KMS-11 (cell line): ENCODE data around the gene CAMK4.
A peak's percentile ranks its signal among the peaks of the same experiment; 100 is the strongest.

Experiments used
- H2AFZ ChIP-seq: fragments of 200-600 bp; sonication (generic); 2 replicates; pipeline ENCODE4 v1.6.1; 2016; ENCODE audit warnings: antibody characterized with exemption, mixed run types, low read depth
- H3K27ac ChIP-seq: fragments of 200-600 bp; sonication (generic); 2 replicates; pipeline ENCODE4 v1.6.1; 2016; ENCODE audit warnings: mild to moderate bottlenecking, mixed run types
- H3K27me3 ChIP-seq: fragments of 200-600 bp; sonication (generic); 2 replicates; pipeline ENCODE4 v1.6.1; 2017; ENCODE audit warnings: mild to moderate bottlenecking, low read depth, mixed run types, moderate library complexity; ENCODE audit not compliant: insufficient read depth
- H3K36me3 ChIP-seq: fragments of 200-600 bp; sonication (generic); 2 replicates; pipeline ENCODE4 v1.6.1; 2017; ENCODE audit warnings: mild to moderate bottlenecking, mixed run types; ENCODE audit not compliant: insufficient read depth
- H3K4me1 ChIP-seq: fragments of 200-600 bp; sonication (generic); 2 replicates; pipeline ENCODE4 v1.6.1; 2016; ENCODE audit warnings: mild to moderate bottlenecking, low read depth, mixed run types; ENCODE audit not compliant: poor library complexity, severe bottlenecking
- H3K4me2 ChIP-seq: fragments of 200-600 bp; sonication (generic); 2 replicates; pipeline ENCODE4 v1.7.0; 2016; ENCODE audit warnings: mild to moderate bottlenecking, mixed run types
- H3K4me3 ChIP-seq: fragments of 200-600 bp; sonication (generic); IDR thresholded peaks from 2 replicates; pipeline ENCODE4 v1.6.1; 2017; ENCODE audit warnings: low read depth, low read length, mixed read lengths; ENCODE audit not compliant: insufficient read depth
- H3K79me2 ChIP-seq: fragments of 200-600 bp; sonication (generic); 2 replicates; pipeline ENCODE4 v1.6.1; 2016; ENCODE audit warnings: low read depth, mixed run types; ENCODE audit not compliant: insufficient read depth
- H3K9ac ChIP-seq: fragments of 200-600 bp; sonication (generic); 2 replicates; pipeline ENCODE4 v1.6.1; 2016; ENCODE audit warnings: mild to moderate bottlenecking, mixed run types
- H4K20me1 ChIP-seq: fragments of 200-600 bp; sonication (generic); 2 replicates; pipeline ENCODE4 v1.6.1; 2016; ENCODE audit warnings: mild to moderate bottlenecking, mixed run types; ENCODE audit not compliant: insufficient read depth
- CTCF ChIP-seq: fragments of 200-600 bp; sonication (generic); conservative IDR thresholded peaks from 2 replicates; pipeline ENCODE4 v1.6.1; 2017; ENCODE audit warnings: low read depth, mild to moderate bottlenecking, antibody characterized with exemption, low read length, moderate library complexity, mixed read lengths

Gene CAMK4

GRCh38 chr5:111284825-111285224 lies 60.6 kb downstream of the CAMK4 start:
- TF ChIP-seq CTCF: no peak
- Histone ChIP-seq H3K27ac (no peak overlapping the region), H3K4me2 (no peak overlapping the region), H3K4me1 (no peaks in the 10 kb centered on the region), H3K9ac (no peak overlapping the region), H3K36me3 (no peaks in the 10 kb centered on the region), H3K4me3 (no peak overlapping the region), H3K27me3 (no peaks in the 10 kb centered on the region), H3K79me2 (no peaks in the 10 kb centered on the region), H2AFZ (no peak overlapping the region), H4K20me1 (no peaks in the 10 kb centered on the region)

GRCh38 chr5:111294551-111294950 lies 70.4 kb downstream of the CAMK4 start:
- Histone ChIP-seq H3K79me2 (no peaks in the 10 kb centered on the region), H3K27ac (no peak overlapping the region)

GRCh38 chr5:111295649-111296048 lies 71.5 kb downstream of the CAMK4 start:
- no peak overlapping the region for H3K27ac ChIP-seq
- H3K27me3 ChIP-seq: no peaks in the 10 kb centered on the region
- H3K4me3 ChIP-seq: no peak overlapping the region
- TF ChIP-seq CTCF: no peak
- no peaks in the 10 kb centered on the region for H4K20me1 ChIP-seq
- H3K4me1 ChIP-seq: peaks cover 20% of the 10 kb centered on the region
- no peak overlapping the region for H3K9ac ChIP-seq
- H2AFZ ChIP-seq: no peak overlapping the region
- no peak overlapping the region for H3K4me2 ChIP-seq
- no peaks in the 10 kb centered on the region for H3K36me3 ChIP-seq
- no peaks in the 10 kb centered on the region for H3K79me2 ChIP-seq

More at GRCh38 chr5:111294551-111294950, 70.4 kb downstream of the CAMK4 start:
- no peak overlapping the region for H2AFZ ChIP-seq
- no peaks in the 10 kb centered on the region for H3K27me3 ChIP-seq
- H3K9ac ChIP-seq: no peak overlapping the region
- H3K4me1 ChIP-seq: peaks cover 9% of the 10 kb centered on the region
- H4K20me1 ChIP-seq: no peaks in the 10 kb centered on the region
- H3K4me3 ChIP-seq: no peak overlapping the region
- no peak overlapping the region for H3K4me2 ChIP-seq
- TF ChIP-seq CTCF: no peak
- no peaks in the 10 kb centered on the region for H3K36me3 ChIP-seq

- Histone ChIP-seq H3K27ac (no peak overlapping the region), H3K27me3 (no peaks in the 10 kb centered on the region), H3K4me1 (peaks cover 24% of the 10 kb centered on the region), H3K36me3 (no peaks in the 10 kb centered on the region), H3K79me2 (no peaks in the 10 kb centered on the region), H3K4me2 (no peak overlapping the region), H2AFZ (no peak overlapping the region), H4K20me1 (no peaks in the 10 kb centered on the region), H3K9ac (no peak overlapping the region), H3K4me3 (no peak overlapping the region)
- TF ChIP-seq CTCF: no peak
Observed at GRCh38 chr5:111296570-111296969, 72.4 kb downstream of the CAMK4 start.

GRCh38 chr5:111299067-111299481 lies 74.9 kb downstream of the CAMK4 start:
- H3K27me3 ChIP-seq: no peaks in the 10 kb centered on the region
- no peak overlapping the region for H3K9ac ChIP-seq
- no peaks in the 10 kb centered on the region for H3K36me3 ChIP-seq
- no peak for TF ChIP-seq CTCF
- H4K20me1 ChIP-seq: no peaks in the 10 kb centered on the region
- no peaks in the 10 kb centered on the region for H3K79me2 ChIP-seq
- H3K27ac ChIP-seq: no peak overlapping the region
- no peak overlapping the region for H3K4me3 ChIP-seq
- H3K4me1 ChIP-seq: peaks cover 24% of the 10 kb centered on the region
- H2AFZ ChIP-seq: no peak overlapping the region
- H3K4me2 ChIP-seq: peak overlapping the region; percentile 52
